HepG2 (cell line): ENCODE results near the gene DPH3. TPM values are rescaled to one million over a fixed set of nuclear protein-coding genes. Genes with fewer than 3 reads are reported as not detected.

Experiments used
- CCDC6 ChIP-seq: sonication (generic); formaldehyde crosslinking; IDR thresholded peaks from 2 replicates; pipeline ENCODE4 v1.8.1; 2022; ENCODE audit warnings: mild to moderate bottlenecking, missing genetic modification reagents, moderate library complexity
- DMTF1 ChIP-seq: sonication (generic); formaldehyde crosslinking; IDR thresholded peaks from 2 replicates; pipeline ENCODE4 v1.4.0; 2020; ENCODE audit warnings: mild to moderate bottlenecking, missing genetic modification reagents
- KDM3A ChIP-seq: IDR thresholded peaks from 2 replicates; pipeline ENCODE4 v1.6.1; 2018; ENCODE audit warnings: low read depth, missing compliant biosample characterization
- MEF2D ChIP-seq: sonication (generic); formaldehyde crosslinking; IDR thresholded peaks from 2 replicates; pipeline ENCODE4 v1.5.1; 2020; ENCODE audit warnings: mild to moderate bottlenecking, missing genetic modification reagents
- MIER3 ChIP-seq: IDR thresholded peaks from 2 replicates; pipeline ENCODE4 v1.6.1; 2016; ENCODE audit warnings: missing compliant biosample characterization, borderline replicate concordance
- MTERF4 ChIP-seq: sonication (generic); formaldehyde crosslinking; IDR thresholded peaks from 2 replicates; pipeline ENCODE4 v1.8.0; 2023; ENCODE audit warnings: mild to moderate bottlenecking, missing genetic modification reagents
- SMC3 ChIP-seq: IDR thresholded peaks from 2 replicates; pipeline ENCODE4 v1.6.1; 2011; ENCODE audit warnings: low read length, improper control_type of control experiment
- SP140L ChIP-seq: sonication (generic); formaldehyde crosslinking; IDR thresholded peaks from 2 replicates; pipeline ENCODE4 v1.4.0; 2020; ENCODE audit warnings: missing genetic modification reagents, borderline replicate concordance
- TCF12 ChIP-seq, 2 experiments: fragments of 450-650 bp in 1 of 2; sonication (generic) in 1 of 2; formaldehyde crosslinking in 1 of 2; IDR thresholded peaks; 2 replicates each; pipeline versions ENCODE4 v1.6.1 to v1.8.0; 2017 to 2022; ENCODE audit warnings: antibody characterized with exemption in 1 of 2, mild to moderate bottlenecking in 1 of 2, missing genetic modification reagents in 1 of 2, moderate library complexity in 1 of 2
- THYN1 ChIP-seq: sonication (generic); formaldehyde crosslinking; IDR thresholded peaks from 2 replicates; pipeline ENCODE4 v1.8.1; 2023; ENCODE audit warnings: low read depth, mild to moderate bottlenecking, moderate library complexity, missing genetic modification reagents, borderline replicate concordance
- ZFYVE20 ChIP-seq: sonication (generic); formaldehyde crosslinking; IDR thresholded peaks from 2 replicates; pipeline ENCODE4 v1.8.0; 2023; ENCODE audit warnings: low read depth, mild to moderate bottlenecking, moderate library complexity, missing genetic modification reagents, borderline replicate concordance
- ZNF512 ChIP-seq: sonication (generic); formaldehyde crosslinking; IDR thresholded peaks from 2 replicates; pipeline ENCODE4 v1.4.0; 2020; ENCODE audit warnings: mild to moderate bottlenecking, missing genetic modification reagents
- ZNF614 ChIP-seq: IDR thresholded peaks from 2 replicates; pipeline ENCODE4 v1.6.1; 2018; ENCODE audit warnings: missing biosample characterization, missing genetic modification reagents, inconsistent platforms, borderline replicate concordance
- ZNF775 ChIP-seq: sonication (generic); formaldehyde crosslinking; IDR thresholded peaks from 2 replicates; pipeline ENCODE4 v1.4.0; 2020; ENCODE audit warnings: missing genetic modification reagents, mild to moderate bottlenecking, moderate library complexity, borderline replicate concordance
- ZSCAN29 ChIP-seq: sonication (generic); formaldehyde crosslinking; conservative IDR thresholded peaks from 2 replicates; pipeline ENCODE4 v1.4.0; 2020; ENCODE audit warnings: mild to moderate bottlenecking, missing genetic modification reagents
- polyA plus RNA-seq, 8 experiments: library from polyadenylated mRNA; depleted of rRNA in 3 of 8; stranded (reverse) in 7 of 8; unstranded in 1 of 8; fragments of >200 nt; fragmentation: Illumina TruSeq in 4 of 8; extraction: Trizol in 4 of 8; gene quantifications; 2 replicates each; pipeline versions ENCODE4 v1.2.1 to v1.2.3, GENCODE V29; 2011 to 2016; ENCODE audit warnings: low read depth in 4 of 8, missing spikeins in 1 of 8, mixed read lengths in 1 of 8; ENCODE audit not compliant: insufficient read depth in 1 of 8
- total RNA-seq, 5 experiments: library from RNA; depleted of rRNA; stranded (reverse); fragments of >200 nt; fragmentation: Illumina TruSeq; extraction: Trizol; gene quantifications; 2 replicates each; pipeline ENCODE4 v1.2.3, GENCODE V29; 2016; ENCODE audit warnings: low read depth in 1 of 5
- TF ChIP-seq, protein P1 (sequence below): sonication (generic); formaldehyde crosslinking; IDR thresholded peaks from 2 replicates; pipeline ENCODE4 v1.4.0; 2020; ENCODE audit warnings: mild to moderate bottlenecking, missing genetic modification reagents

Gene DPH3
- total and polyA plus RNA-seq, 2 of the 13 experiments (the other 11 are each of a cell fraction or from before 2014, with no cell fraction given), result 18.3 to 21.6 TPM

GRCh38 chr3:16264174-16264707, 502 bp downstream of the DPH3 start (continued):
- TF ChIP-seq ZNF512 (CRISPR knock-in tag), result no peak
- TF ChIP-seq ZNF775, result 0 out of 2 replicates have a peak, but pooled peaks have one; percentile 4
- no peak for TF ChIP-seq ZFYVE20 (CRISPR knock-in tag)
- TF ChIP-seq KDM3A (CRISPR knock-in tag), result no peak
- TF ChIP-seq, protein P1, sequence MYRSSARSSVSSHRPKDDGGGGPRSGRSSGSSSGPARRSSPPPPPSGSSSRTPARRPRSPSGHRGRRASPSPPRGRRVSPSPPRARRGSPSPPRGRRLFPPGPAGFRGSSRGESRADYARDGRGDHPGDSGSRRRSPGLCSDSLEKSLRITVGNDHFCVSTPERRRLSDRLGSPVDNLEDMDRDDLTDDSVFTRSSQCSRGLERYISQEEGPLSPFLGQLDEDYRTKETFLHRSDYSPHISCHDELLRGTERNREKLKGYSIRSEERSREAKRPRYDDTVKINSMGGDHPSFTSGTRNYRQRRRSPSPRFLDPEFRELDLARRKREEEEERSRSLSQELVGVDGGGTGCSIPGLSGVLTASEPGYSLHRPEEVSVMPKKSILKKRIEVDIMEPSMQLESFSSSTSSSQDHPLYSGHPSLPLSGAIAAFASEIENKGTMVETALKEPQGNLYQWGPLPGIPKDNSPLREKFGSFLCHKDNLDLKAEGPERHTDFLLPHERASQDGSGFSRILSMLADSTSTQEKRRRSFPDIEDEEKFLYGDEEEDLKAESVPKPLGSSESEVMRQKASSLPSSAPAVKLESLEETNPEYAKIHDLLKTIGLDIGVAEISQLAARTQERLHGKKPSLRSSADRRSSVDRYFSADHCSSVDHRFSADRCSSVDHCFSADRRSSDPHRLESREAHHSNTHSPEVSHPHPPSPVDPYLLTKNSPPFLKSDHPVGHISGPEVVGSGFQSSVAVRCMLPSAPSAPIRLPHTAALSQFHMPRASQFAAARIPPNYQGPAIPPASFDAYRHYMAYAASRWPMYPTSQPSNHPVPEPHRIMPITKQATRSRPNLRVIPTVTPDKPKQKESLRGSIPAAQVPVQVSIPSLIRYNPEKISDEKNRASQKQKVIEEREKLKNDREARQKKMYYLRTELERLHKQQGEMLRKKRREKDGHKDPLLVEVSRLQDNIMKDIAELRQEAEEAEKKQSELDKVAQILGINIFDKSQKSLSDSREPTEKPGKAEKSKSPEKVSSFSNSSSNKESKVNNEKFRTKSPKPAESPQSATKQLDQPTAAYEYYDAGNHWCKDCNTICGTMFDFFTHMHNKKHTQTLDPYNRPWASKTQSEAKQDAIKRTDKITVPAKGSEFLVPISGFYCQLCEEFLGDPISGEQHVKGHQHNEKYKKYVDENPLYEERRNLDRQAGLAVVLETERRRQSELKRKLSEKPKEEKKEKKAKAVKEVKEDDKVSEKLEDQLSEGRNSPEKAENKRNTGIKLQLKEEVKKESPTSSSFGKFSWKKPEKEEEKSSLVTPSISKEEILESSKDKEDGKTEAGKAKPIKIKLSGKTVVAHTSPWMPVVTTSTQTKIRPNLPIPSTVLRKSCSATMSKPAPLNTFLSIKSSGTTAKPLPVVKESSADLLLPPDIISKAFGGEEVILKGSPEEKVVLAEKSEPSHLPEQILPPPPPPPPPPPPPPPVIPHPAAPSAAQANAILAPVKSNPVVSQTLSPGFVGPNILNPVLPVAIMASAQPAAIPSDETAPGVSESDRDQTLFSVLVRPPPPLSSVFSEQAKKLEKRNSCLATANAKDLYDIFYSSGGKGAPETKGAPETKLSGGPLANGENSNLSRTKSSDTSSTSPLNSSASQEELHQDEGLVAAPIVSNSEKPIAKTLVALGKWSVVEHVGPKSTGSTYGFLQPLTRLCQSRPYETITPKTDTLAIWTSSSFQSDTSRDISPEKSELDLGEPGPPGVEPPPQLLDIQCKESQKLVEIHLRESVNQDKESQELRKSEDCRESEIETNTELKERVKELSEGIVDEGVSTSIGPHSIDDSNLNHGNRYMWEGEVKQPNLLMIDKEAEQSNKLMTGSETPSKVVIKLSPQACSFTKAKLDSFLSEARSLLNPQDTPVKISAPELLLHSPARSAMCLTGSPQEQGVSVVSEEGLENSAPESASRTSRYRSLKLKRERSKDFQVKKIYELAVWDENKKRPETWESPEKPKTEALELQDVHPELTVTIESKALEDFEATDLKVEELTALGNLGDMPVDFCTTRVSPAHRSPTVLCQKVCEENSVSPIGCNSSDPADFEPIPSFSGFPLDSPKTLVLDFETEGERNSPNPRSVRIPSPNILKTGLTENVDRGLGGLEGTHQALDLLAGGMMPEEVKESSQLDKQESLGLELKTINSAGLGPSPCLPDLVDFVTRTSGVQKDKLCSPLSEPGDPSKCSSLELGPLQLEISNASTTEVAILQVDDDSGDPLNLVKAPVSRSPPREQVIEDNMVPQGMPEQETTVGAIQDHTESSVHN (CRISPR knock-in tag), result no peak
- no peak for TF ChIP-seq DMTF1 (CRISPR knock-in tag)
- 0 out of 2 replicates have a peak, but pooled peaks have one; percentile 59 for TF ChIP-seq ZSCAN29
- TF ChIP-seq MIER3, result no peak
- TF ChIP-seq MTERF4, result peak; percentile 22; the same call in 1 of the 2 replicates
- no peak for TF ChIP-seq ZNF614 (CRISPR knock-in tag)
- TF ChIP-seq TCF12 (IDR thresholded peaks at IDR 0.05), result no peak
- TF ChIP-seq TCF12 (CRISPR knock-in tag; IDR thresholded peaks at IDR 0.05), result no peak
- no peak for TF ChIP-seq SMC3
- no peak for TF ChIP-seq MEF2D (CRISPR knock-in tag)
- no peak for TF ChIP-seq SP140L (CRISPR knock-in tag)
- TF ChIP-seq THYN1, result no peak
- TF ChIP-seq CCDC6, result peak; percentile 16; the same call in 1 of the 2 replicates
